Prostate gland (tissue), 2 donors: ENCODE measurements around the gene KMT2A. TPM values are rescaled to one million over a fixed set of nuclear protein-coding genes. Genes with fewer than 3 reads are reported as not detected.

Experiments used
- DNase-seq: peaks from one replicate; pipeline ENCODE4 v3.0.0-alpha.2; 2019; ENCODE audit warnings: low spot score
- H3K27ac ChIP-seq, 2 donors: fragments of 200-600 bp; sonication (generic); 2 replicates each; pipeline ENCODE4 v1.5.1; 2017 to 2019
- H3K27me3 ChIP-seq: fragments of 200-600 bp; sonication (generic); replicated peaks from 2 replicates; pipeline ENCODE4 v1.5.1; 2019; ENCODE audit not compliant: insufficient read depth
- H3K36me3 ChIP-seq, 2 donors: fragments of 200-600 bp; sonication (generic); 1 replicate in 1 of 2; 2 replicates in 1 of 2; pipeline versions ENCODE4 v1.5.1 to v1.8.1; 2017 to 2019
- H3K4me1 ChIP-seq: fragments of 200-600 bp; sonication (generic); replicated peaks from 2 replicates; pipeline ENCODE4 v1.5.1; 2019
- H3K4me3 ChIP-seq, 2 donors: fragments of 200-600 bp; sonication (generic); 2 replicates each; pipeline ENCODE4 v1.5.1; 2017 to 2019
- H3K9me3 ChIP-seq: fragments of 200-600 bp; sonication (generic); 2 replicates; pipeline ENCODE4 v1.5.1; 2017
- CTCF ChIP-seq, 4 experiments: fragments of 200-600 bp in 2 of 4; fragments of 450-650 bp in 2 of 4; sonication (generic) in 2 of 4; IDR thresholded peaks; 1 replicate in 3 of 4; 2 replicates in 1 of 4; pipeline ENCODE4 v1.5.1; 2016 to 2019; ENCODE audit warnings: antibody characterized with exemption in 4 of 4, mild to moderate bottlenecking in 2 of 4, moderate library complexity in 2 of 4
- POLR2A ChIP-seq: fragments of 450-650 bp; IDR thresholded peaks from one replicate; pipeline ENCODE4 v1.6.1; 2016; ENCODE audit warnings: antibody characterized with exemption, mild to moderate bottlenecking
- POLR2AphosphoS5 ChIP-seq: sonication (generic); formaldehyde crosslinking; IDR thresholded peaks from one replicate; pipeline ENCODE4 v1.6.1; 2017; ENCODE audit warnings: antibody characterized with exemption
- WGBS: methylation state at CpG from one replicate; pipeline ENCODE4 v1.1.5; 2018; 5-methylcytosine and 5-hydroxymethylcytosine counted together
- intact Hi-C: fragments of 100-400 bp; cut with DNase I; formaldehyde crosslinking; loops from one replicate; pipeline ENCODE4 v1.14.2; 2022
- total RNA-seq, 2 donors: library from RNA; depleted of rRNA; stranded (reverse); fragments of >200 nt; gene quantifications; one replicate each; pipeline ENCODE4 v1.1.0, GENCODE V29; 2016

The KMT2A gene
- total RNA-seq, 2 donors from 2014 or later: 82.6 to 89.0 TPM

GRCh38 chr11:118434553-118435289, 1.6 kb upstream of the KMT2A start:
- peak overlapping the region; percentile 96 to 97 for H3K27ac ChIP-seq
- peak overlapping the region; percentile 97 for H3K4me3 ChIP-seq
- no peak for TF ChIP-seq CTCF (IDR thresholded peaks at IDR 0.05)
- no peak for TF ChIP-seq POLR2A
- no peak for TF ChIP-seq POLR2AphosphoS5
- intact Hi-C loops: loop anchor here (5.0 kb wide), 2 partner anchors 32 to 53 kb away; partner anchors contain the start of gene ATP5MG
- H3K4me1 ChIP-seq: no peaks in the 10 kb centered on the region
- peak; percentile 14 for DNase-seq
- H3K9me3 ChIP-seq: no peaks in the 10 kb centered on the region
- no peaks in the 10 kb centered on the region for H3K27me3 ChIP-seq
- no peaks in the 10 kb centered on the region for H3K36me3 ChIP-seq
- under 1% methylated on average over 38 of the region's 39 CpGs for WGBS

- H3K4me3 ChIP-seq: peak overlapping the region; percentile 97
- peak; percentile 26 for DNase-seq
- TF ChIP-seq POLR2AphosphoS5: no peak
- no peak for TF ChIP-seq CTCF (IDR thresholded peaks at IDR 0.05)
- TF ChIP-seq POLR2A: no peak
- no peaks in the 10 kb centered on the region for H3K27me3 ChIP-seq
- no peaks in the 10 kb centered on the region for H3K36me3 ChIP-seq
- H3K27ac ChIP-seq: peak overlapping the region; percentile 96 to 97
- under 1% methylated on average over 34 of the region's 34 CpGs for WGBS
- H3K4me1 ChIP-seq: peaks cover 4% of the 10 kb centered on the region
- H3K9me3 ChIP-seq: no peaks in the 10 kb centered on the region
- intact Hi-C loops: loop anchor here (5.0 kb wide), 2 partner anchors 33 to 52 kb away; partner anchors contain the start of gene ATP5MG
These were observed 901 bp upstream of the KMT2A start for GRCh38 chr11:118435290-118435892.

- TF ChIP-seq CTCF (IDR thresholded peaks at IDR 0.05) (no peak), POLR2AphosphoS5 (no peak), POLR2A (no peak)
- intact Hi-C loops: loop anchor here (5.0 kb wide), 2 partner anchors 34 to 51 kb away; partner anchors contain the start of gene ATP5MG
- DNase-seq: peak; percentile 6
- no peaks in the 10 kb centered on the region for H3K27me3 ChIP-seq
- H3K36me3 ChIP-seq: no peaks in the 10 kb centered on the region
- H3K27ac ChIP-seq: peak overlapping the region; percentile 96 to 97
- H3K4me1 ChIP-seq: peaks cover 5% of the 10 kb centered on the region
- H3K9me3 ChIP-seq: no peaks in the 10 kb centered on the region
- under 1% methylated on average over 25 of the region's 55 CpGs for WGBS
- peak overlapping the region; percentile 97 for H3K4me3 ChIP-seq
These were observed 431 bp downstream of the KMT2A start for GRCh38 chr11:118436639-118437207.

GRCh38 chr11:118437208-118438125, 1.2 kb downstream of the KMT2A start:
- Histone ChIP-seq H3K9me3 (no peaks in the 10 kb centered on the region), H3K27ac (peak overlapping the region; percentile 96 to 97), H3K27me3 (no peaks in the 10 kb centered on the region), H3K4me3 (peak overlapping the region; percentile 97), H3K36me3 (no peaks in the 10 kb centered on the region), H3K4me1 (peaks cover 7% of the 10 kb centered on the region)
- peak; percentile 44 for DNase-seq
- WGBS: under 1% methylated on average over 28 of the region's 28 CpGs
- intact Hi-C loops: loop anchor here (5.0 kb wide), 2 partner anchors 35 to 50 kb away; partner anchors contain the start of gene ATP5MG
- TF ChIP-seq POLR2A: peak; percentile 7
- no peak for TF ChIP-seq CTCF (IDR thresholded peaks at IDR 0.05)
- no peak for TF ChIP-seq POLR2AphosphoS5
